ENCODE measurements around the gene CLPTM1. TPM values are rescaled to one million over a fixed set of nuclear protein-coding genes. Genes with fewer than 3 reads are reported as not detected.

The CLPTM1 gene
- total RNA-seq, 1 donor = 45.2 TPM

GRCh38 chr19:45016388-45017314 lies 61.5 kb downstream of the CLPTM1 start:
- Histone ChIP-seq H4K20me1 (ENCODE audit: insufficient read depth, low read length) (no peaks in the 10 kb centered on the region), H3K4me1 (ENCODE audit: insufficient read depth, low read length) (peaks cover 3% of the 10 kb centered on the region), H3K4me3 (ENCODE audit: insufficient read depth, low read length) (no peak overlapping the region), H3K27me3 (ENCODE audit: insufficient read depth, low read length) (no peaks in the 10 kb centered on the region), H3K4me2 (ENCODE audit: insufficient read depth, low read length) (no peak overlapping the region), H3K9me3 (ENCODE audit: low read depth, low read length) (no peaks in the 10 kb centered on the region), H3K79me2 (ENCODE audit: insufficient read depth, low read length) (no peaks in the 10 kb centered on the region), H3K27ac (ENCODE audit: low read depth, low read length) (no peak overlapping the region), H2AFZ (ENCODE audit: low read length) (no peak overlapping the region), H3K36me3 (ENCODE audit: insufficient read depth, low read length) (peaks cover 11% of the 10 kb centered on the region)
- DNase-seq (ENCODE audit: insufficient read length, low spot score, missing footprints) = peak; percentile 99
- TF ChIP-seq, protein P1, sequence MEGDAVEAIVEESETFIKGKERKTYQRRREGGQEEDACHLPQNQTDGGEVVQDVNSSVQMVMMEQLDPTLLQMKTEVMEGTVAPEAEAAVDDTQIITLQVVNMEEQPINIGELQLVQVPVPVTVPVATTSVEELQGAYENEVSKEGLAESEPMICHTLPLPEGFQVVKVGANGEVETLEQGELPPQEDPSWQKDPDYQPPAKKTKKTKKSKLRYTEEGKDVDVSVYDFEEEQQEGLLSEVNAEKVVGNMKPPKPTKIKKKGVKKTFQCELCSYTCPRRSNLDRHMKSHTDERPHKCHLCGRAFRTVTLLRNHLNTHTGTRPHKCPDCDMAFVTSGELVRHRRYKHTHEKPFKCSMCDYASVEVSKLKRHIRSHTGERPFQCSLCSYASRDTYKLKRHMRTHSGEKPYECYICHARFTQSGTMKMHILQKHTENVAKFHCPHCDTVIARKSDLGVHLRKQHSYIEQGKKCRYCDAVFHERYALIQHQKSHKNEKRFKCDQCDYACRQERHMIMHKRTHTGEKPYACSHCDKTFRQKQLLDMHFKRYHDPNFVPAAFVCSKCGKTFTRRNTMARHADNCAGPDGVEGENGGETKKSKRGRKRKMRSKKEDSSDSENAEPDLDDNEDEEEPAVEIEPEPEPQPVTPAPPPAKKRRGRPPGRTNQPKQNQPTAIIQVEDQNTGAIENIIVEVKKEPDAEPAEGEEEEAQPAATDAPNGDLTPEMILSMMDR (IDR thresholded peaks at IDR 0.05; ENCODE audit: extremely low read depth, low read depth, low read length) = peak; percentile 78

GRCh38 chr19:45019187-45019586 lies 64.0 kb downstream of the CLPTM1 start:
- Histone ChIP-seq H3K27me3 (ENCODE audit: insufficient read depth, low read length) (no peaks in the 10 kb centered on the region), H3K9me3 (ENCODE audit: low read depth, low read length) (no peaks in the 10 kb centered on the region), H3K36me3 (ENCODE audit: insufficient read depth, low read length) (peaks cover 5% of the 10 kb centered on the region), H2AFZ (ENCODE audit: low read length) (no peak overlapping the region), H4K20me1 (ENCODE audit: insufficient read depth, low read length) (no peaks in the 10 kb centered on the region), H3K4me1 (ENCODE audit: insufficient read depth, low read length) (peaks cover 3% of the 10 kb centered on the region), H3K27ac (ENCODE audit: low read depth, low read length) (no peak overlapping the region), H3K79me2 (ENCODE audit: insufficient read depth, low read length) (no peaks in the 10 kb centered on the region), H3K4me3 (ENCODE audit: insufficient read depth, low read length) (no peak overlapping the region), H3K4me2 (ENCODE audit: insufficient read depth, low read length) (no peak overlapping the region)
- no peak for DNase-seq (ENCODE audit: insufficient read length, low spot score, missing footprints)
- TF ChIP-seq, protein P1 (IDR thresholded peaks at IDR 0.05; ENCODE audit: extremely low read depth, low read depth, low read length) = no peak

DNA sequence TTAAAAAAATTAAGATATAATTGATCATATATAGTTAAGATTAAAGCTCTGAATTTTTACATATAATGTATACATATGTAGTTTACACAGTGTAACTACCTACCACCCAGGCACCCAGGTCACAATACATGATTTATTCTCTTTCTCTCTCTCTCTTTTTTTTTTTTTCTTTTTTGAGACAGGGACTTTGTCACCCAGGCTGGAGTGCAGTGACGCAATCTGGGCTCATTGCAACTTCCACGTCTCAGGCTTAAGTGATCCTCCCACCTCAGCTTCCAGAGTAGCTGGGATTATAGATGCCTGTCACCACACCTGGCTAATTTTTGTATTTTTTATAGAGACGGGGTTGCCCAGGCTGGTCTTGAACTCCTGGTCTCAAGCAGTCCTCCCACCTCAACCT lies 64.9 kb downstream of the CLPTM1 start:
- H3K79me2 ChIP-seq (ENCODE audit: insufficient read depth, low read length) = no peaks in the 10 kb centered on the region
- H3K4me3 ChIP-seq (ENCODE audit: insufficient read depth, low read length) = no peak overlapping the region
- H3K4me1 ChIP-seq (ENCODE audit: insufficient read depth, low read length) = peaks cover 3% of the 10 kb centered on the region
- no peak overlapping the region for H2AFZ ChIP-seq (ENCODE audit: low read length)
- H4K20me1 ChIP-seq (ENCODE audit: insufficient read depth, low read length) = no peaks in the 10 kb centered on the region
- TF ChIP-seq, protein P1 (IDR thresholded peaks at IDR 0.05; ENCODE audit: extremely low read depth, low read depth, low read length) = no peak
- H3K4me2 ChIP-seq (ENCODE audit: insufficient read depth, low read length) = no peak overlapping the region
- H3K27me3 ChIP-seq (ENCODE audit: insufficient read depth, low read length) = no peaks in the 10 kb centered on the region
- H3K36me3 ChIP-seq (ENCODE audit: insufficient read depth, low read length) = peaks cover 5% of the 10 kb centered on the region
- H3K27ac ChIP-seq (ENCODE audit: low read depth, low read length) = no peak overlapping the region
- no peaks in the 10 kb centered on the region for H3K9me3 ChIP-seq (ENCODE audit: low read depth, low read length)
- DNase-seq (ENCODE audit: insufficient read length, low spot score, missing footprints) = no peak

GRCh38 chr19:45021971-45022370 lies 66.8 kb downstream of the CLPTM1 start:
- no peaks in the 10 kb centered on the region for H3K27me3 ChIP-seq (ENCODE audit: insufficient read depth, low read length)
- H3K9me3 ChIP-seq (ENCODE audit: low read depth, low read length) = no peaks in the 10 kb centered on the region
- H3K79me2 ChIP-seq (ENCODE audit: insufficient read depth, low read length) = no peaks in the 10 kb centered on the region
- H3K4me2 ChIP-seq (ENCODE audit: insufficient read depth, low read length) = no peak overlapping the region
- H2AFZ ChIP-seq (ENCODE audit: low read length) = no peak overlapping the region
- H3K4me1 ChIP-seq (ENCODE audit: insufficient read depth, low read length) = peaks cover 3% of the 10 kb centered on the region
- TF ChIP-seq, protein P1 (IDR thresholded peaks at IDR 0.05; ENCODE audit: extremely low read depth, low read depth, low read length) = no peak
- peaks cover 9% of the 10 kb centered on the region for H3K36me3 ChIP-seq (ENCODE audit: insufficient read depth, low read length)
- no peak overlapping the region for H3K4me3 ChIP-seq (ENCODE audit: insufficient read depth, low read length)
- peak; percentile 4 for DNase-seq (ENCODE audit: insufficient read length, low spot score, missing footprints)
- H4K20me1 ChIP-seq (ENCODE audit: insufficient read depth, low read length) = no peaks in the 10 kb centered on the region
- H3K27ac ChIP-seq (ENCODE audit: low read depth, low read length) = no peak overlapping the region

All from osteoblast (primary cell).